K562 (cell line): ENCODE measurements around the gene KRT38. TPM values are rescaled to one million over a fixed set of nuclear protein-coding genes. Genes with fewer than 3 reads are reported as not detected.
A peak's percentile ranks its signal among the peaks of the same experiment; 100 is the strongest.

Source experiments
- ATAC-seq: fragments of 200-7000 bp; cut with Tn5 transposase; 3 replicates; pipeline ENCODE4 v1.9.1; 2020; ENCODE audit warnings: moderate library complexity
- BruUV-seq: library from RNA; stranded (reverse); fragments of 400-500 nt; replicated peaks from 2 replicates; lab custom pipeline; 2021; lab: Mats Ljungman, UMichigan
- CTCF ChIA-PET: fragments of 300-600 bp; formaldehyde crosslinking; extraction: SDS; loops from one replicate; lab custom pipeline; 2021; ENCODE audit warnings: low intra/inter-chr PET ratio; lab: Yijun Ruan, JAX
- POLR2A ChIA-PET: fragments of 300-600, 350-650 bp; sonication (Branson Sonifier 250); formaldehyde crosslinking; extraction: SDS; loops from one replicate; lab custom pipeline; 2021; ENCODE audit warnings: antibody characterized with exemption, inconsistent platforms; lab: Yijun Ruan, JAX
- DNase-seq, 4 experiments: peaks; one replicate each; pipeline versions ENCODE4 v3.0.0 to v3.0.0-alpha.2; 2011 to 2018; ENCODE audit warnings: low spot score in 3 of 4, mixed read lengths in 3 of 4; ENCODE audit errors: extremely low read depth in 1 of 4
- FAIRE-seq: peaks from 2 replicates; lab custom pipeline; 2011; peaks lifted over from hg19 to GRCh38; lab: Jason Lieb, UNC
- H2AFZ ChIP-seq: 2 replicates; pipeline ENCODE4 v1.6.0; 2011; ENCODE audit warnings: low read depth, low read length, control low read depth, inconsistent platforms
- H3K27ac ChIP-seq: fragments of 200-600 bp; 3 replicates; pipeline ENCODE4 v1.8.0; 2011; ENCODE audit warnings: low read depth, mild to moderate bottlenecking, control low read depth, inconsistent platforms, low read length, moderate library complexity, mixed read lengths; ENCODE audit errors: extremely low read depth
- H3K27me3 ChIP-seq, 2 experiments: fragments of 300-600 bp in 1 of 2; 2 replicates in 1 of 2; 3 replicates in 1 of 2; pipeline versions ENCODE4 v1.6.0 to v1.8.0; 2011; ENCODE audit warnings: inconsistent platforms in 2 of 2, low read length in 2 of 2, mild to moderate bottlenecking in 1 of 2, mixed read lengths in 1 of 2, moderate library complexity in 1 of 2; ENCODE audit not compliant: control insufficient read depth in 2 of 2, insufficient read depth in 2 of 2
- H3K36me3 ChIP-seq: fragments of 300-600 bp; 3 replicates; pipeline ENCODE4 v1.8.0; 2011; ENCODE audit warnings: mild to moderate bottlenecking, low read length, inconsistent platforms; ENCODE audit not compliant: control insufficient read depth, insufficient read depth
- H3K4me1 ChIP-seq, 2 experiments: fragments of 200-600 bp in 1 of 2; replicated peaks in 1 of 2; 2 replicates in 1 of 2; 3 replicates in 1 of 2; pipeline versions ENCODE4 v1.5.1 to v1.8.0; 2011; ENCODE audit warnings: inconsistent platforms in 2 of 2, low read length in 2 of 2, mild to moderate bottlenecking in 1 of 2, mixed read lengths in 1 of 2, moderate library complexity in 1 of 2; ENCODE audit not compliant: control insufficient read depth in 2 of 2, insufficient read depth in 2 of 2
- H3K4me2 ChIP-seq: 2 replicates; pipeline ENCODE4 v1.6.1; 2011; ENCODE audit warnings: low read length, control low read depth, inconsistent platforms, mixed read lengths; ENCODE audit not compliant: insufficient read depth
- H3K4me3 ChIP-seq: fragments of 200-600 bp; sonication (generic), shearing (Covaris generic); 2 replicates; pipeline ENCODE4 v1.5.1; 2016; ENCODE audit warnings: control low read depth, inconsistent platforms
- H3K79me2 ChIP-seq: fragments of 200-600 bp; 3 replicates; pipeline ENCODE4 v1.8.0; 2011; ENCODE audit warnings: low read length, inconsistent platforms; ENCODE audit not compliant: control insufficient read depth, insufficient read depth
- H3K9ac ChIP-seq, 2 experiments: 2 replicates each; pipeline versions ENCODE4 v1.6.0 to v1.6.1; 2011; ENCODE audit warnings: low read depth in 2 of 2, low read length in 2 of 2, control low read depth in 1 of 2, inconsistent platforms in 1 of 2, mild to moderate bottlenecking in 1 of 2, mixed read lengths in 1 of 2; ENCODE audit not compliant: insufficient read depth in 1 of 2
- H3K9me1 ChIP-seq: one replicate; pipeline ENCODE4 v1.6.0; 2011; ENCODE audit warnings: inconsistent platforms, mild to moderate bottlenecking, low read length, moderate library complexity; ENCODE audit not compliant: control insufficient read depth, insufficient read depth
- H3K9me3 ChIP-seq: replicated peaks from 2 replicates; pipeline ENCODE4 v1.5.1; 2011; ENCODE audit warnings: low read depth, low read length, inconsistent platforms; ENCODE audit not compliant: control insufficient read depth, insufficient read depth
- H4K20me1 ChIP-seq: replicated peaks from 2 replicates; pipeline ENCODE4 v1.6.1; 2011; ENCODE audit warnings: low read length, inconsistent platforms, mixed read lengths; ENCODE audit not compliant: control insufficient read depth, insufficient read depth
- ARID1B ChIP-seq: fragments of 450-650 bp; IDR thresholded peaks from 2 replicates; pipeline ENCODE4 v1.6.1; 2016; ENCODE audit warnings: antibody characterized with exemption, mild to moderate bottlenecking, inconsistent platforms
- BRF1 ChIP-seq: IDR thresholded peaks from 3 replicates; pipeline ENCODE4 v1.6.1; 2011; ENCODE audit warnings: borderline replicate concordance, mild to moderate bottlenecking; ENCODE audit not compliant: insufficient read length; ENCODE audit errors: extremely low read depth
- FIP1L1 ChIP-seq: fragments of 200-400 bp; formaldehyde crosslinking; IDR thresholded peaks from 2 replicates; pipeline ENCODE4 v1.6.1; 2018; ENCODE audit warnings: mild to moderate bottlenecking, low read depth, low read length; ENCODE audit not compliant: poor library complexity, severe bottlenecking
- FOSL1 ChIP-seq: fragments of 200-800 bp; sonication (Bioruptor generic); conservative IDR thresholded peaks from 2 replicates; pipeline ENCODE4 v1.6.1; 2016; ENCODE audit warnings: missing genetic modification characterization, missing compliant biosample characterization
- FOXA3 ChIP-seq, 2 experiments: fragments of 450-650 bp in 1 of 2; sonication (generic) in 1 of 2; formaldehyde crosslinking; IDR thresholded peaks in 1 of 2; conservative IDR thresholded peaks in 1 of 2; 2 replicates each; pipeline versions ENCODE4 v1.4.0 to v1.8.0; 2020 to 2022; ENCODE audit warnings: mild to moderate bottlenecking in 2 of 2, missing genetic modification reagents in 1 of 2
- IRF9 ChIP-seq: fragments of 450-650 bp; IDR thresholded peaks from 2 replicates; pipeline ENCODE4 v1.6.1; 2016; ENCODE audit warnings: missing biosample characterization, missing genetic modification characterization
- KDM1A ChIP-seq, 2 experiments: fragments of 450-650 bp; IDR thresholded peaks; 2 replicates each; pipeline ENCODE4 v1.6.1; 2016; ENCODE audit warnings: mild to moderate bottlenecking in 2 of 2
- NFE2 ChIP-seq: IDR thresholded peaks from 2 replicates; pipeline ENCODE4 v1.6.1; 2014; ENCODE audit warnings: antibody characterized with exemption, low read depth
- NR2C1 ChIP-seq, 2 experiments: fragments of 450-650 bp; IDR thresholded peaks; 2 replicates each; pipeline ENCODE4 v1.6.1; 2017; ENCODE audit warnings: mild to moderate bottlenecking in 2 of 2, antibody characterized with exemption in 1 of 2, inconsistent platforms in 1 of 2, missing compliant biosample characterization in 1 of 2, missing genetic modification characterization in 1 of 2
- SRF ChIP-seq, 2 experiments: fragments of 250-450, 450-650 bp in 1 of 2; sonication (Bioruptor Pico) in 1 of 2; sonication (generic) in 1 of 2; formaldehyde crosslinking; IDR thresholded peaks; 2 replicates each; pipeline versions ENCODE4 v1.5.0 to v1.5.1; 2020 to 2022; ENCODE audit warnings: mild to moderate bottlenecking in 1 of 2, missing genetic modification reagents in 1 of 2
- TCF3 ChIP-seq: sonication (generic); formaldehyde crosslinking; IDR thresholded peaks from 2 replicates; pipeline ENCODE4 v1.4.0; 2020; ENCODE audit warnings: mild to moderate bottlenecking, missing genetic modification reagents
- ZNF384 ChIP-seq: IDR thresholded peaks from 2 replicates; pipeline ENCODE4 v1.6.1; 2012; ENCODE audit warnings: low read depth, low read length, improper control_type of control experiment
- WGBS: fragments of 100-300 bp; shearing (Covaris generic); methylation state at CpG from one replicate; pipeline ENCODE4 v1.1.6; 2016; ENCODE audit warnings: low coverage, mixed read lengths; ENCODE audit not compliant: insufficient coverage; ENCODE audit errors: missing lambda C conversion rate; 5-methylcytosine and 5-hydroxymethylcytosine counted together
- in situ Hi-C: fragments of 300-500 bp; cut with MboI; formaldehyde crosslinking; loops from 4 replicates; pipeline ENCODE4 v1.15.0; 2018; ENCODE audit warnings: inconsistent platforms, mixed read lengths
- intact Hi-C: fragments of 100-400 bp; cut with micrococcal nuclease; formaldehyde crosslinking; loops from 2 replicates; pipeline ENCODE4 v1.14.2; 2022
- polyA plus RNA-seq, 8 experiments: library from polyadenylated mRNA; depleted of rRNA in 4 of 8; stranded (reverse) in 5 of 8; unstranded in 3 of 8; fragments of >200 nt; fragmentation: Nextera tagmentation in 2 of 8; fragmentation: Illumina TruSeq in 1 of 8; extraction: Ambion mirVana in 2 of 8; extraction: Trizol in 1 of 8; gene quantifications; 2 replicates each; pipeline versions ENCODE4 v1.2.1 to v1.2.3, GENCODE V29; 2011 to 2014; ENCODE audit warnings: inconsistent platforms in 1 of 8, missing spikeins in 1 of 8
- total RNA-seq, 7 experiments: library from RNA; depleted of rRNA in 6 of 7; stranded (reverse); fragments of >200 nt in 6 of 7; fragmentation: Illumina TruSeq in 2 of 7; extraction: Trizol in 2 of 7; gene quantifications; 2 replicates each; pipeline versions ENCODE4 v1.2.1 to v1.2.3, GENCODE V29; 2011 to 2021; ENCODE audit warnings: low replicate concordance in 1 of 7
- TF ChIP-seq, protein P1 (sequence below): fragments of 450-650 bp; IDR thresholded peaks from one replicate; pipeline ENCODE4 v1.6.1; 2018; ENCODE audit warnings: mild to moderate bottlenecking, moderate library complexity; ENCODE audit not compliant: partially characterized antibody

The KRT38 gene
- total and polyA plus RNA-seq, 9 of the 15 experiments (the other 6 are each of a cell fraction or from before 2014, with no cell fraction given): not detected

- TF ChIP-seq FOSL1 (tag) (no peak), NR2C1 (IDR thresholded peaks at IDR 0.05) (no peak), NR2C1 (tag; IDR thresholded peaks at IDR 0.05) (no peak), BRF1 (no peak), FOXA3 (CRISPR knock-in tag; conservative IDR thresholded peaks at IDR 0.05 in 1 of 2, IDR thresholded peaks at IDR 0.05 in 1 of 2) (no peak)
Measured at GRCh38 chr17:41484920-41485904, 44.4 kb upstream of the KRT38 start (continued).

GRCh38 chr17:41483991-41484826 is 43.4 kb upstream of the KRT38 start:
- ChIA-PET POLR2A (interaction anchor here (1.0 to 2.3 kb wide), 3 partner anchors 21 to 65 kb away, joined by 3 to 6 read pairs (median 4); partner anchors contain the start of gene KRT19), CTCF (interaction anchor here (0.8 kb wide), 1 partner anchor 65 kb away, joined by 3 read pairs; no protein-coding TSS in a partner anchor)
- under 1% methylated on average over 7 of the region's 7 CpGs for WGBS
- H3K36me3 ChIP-seq: no peaks in the 10 kb centered on the region
- ATAC-seq (peak; percentile 47), FAIRE-seq (peak; percentile 72), DNase-seq (peak in 3 of 4 experiments; percentile 20 to 30 (median 23))
- H3K4me3 ChIP-seq: no peak overlapping the region
- H3K9ac ChIP-seq: peak overlapping the region in 1 of 2 experiments; percentile 54; a peak in 2 of 4 replicates
- H3K4me1 ChIP-seq: peaks cover 9 to 19% of the 10 kb centered on the region in 2 experiments; a peak in 4 of 5 replicates
- no TSS peak for BruUV-seq
- no peaks in the 10 kb centered on the region for H3K79me2 ChIP-seq
- in situ Hi-C loops: no loop called here
- no peaks in the 10 kb centered on the region for H3K9me3 ChIP-seq
- H3K27ac ChIP-seq: no peak overlapping the region
- H3K27me3 ChIP-seq: peaks cover 10 to 49% of the 10 kb centered on the region in 2 experiments; a peak in 3 of 5 replicates
- intact Hi-C loops: loop anchor here (10.0 kb wide), 1 partner anchor 181 kb away; no protein-coding TSS in a partner anchor
- no peak overlapping the region for H2AFZ ChIP-seq
- H3K4me2 ChIP-seq: no peak overlapping the region
- H4K20me1 ChIP-seq: peaks cover 12% of the 10 kb centered on the region
- H3K9me1 ChIP-seq: no peaks in the 10 kb centered on the region
- TF ChIP-seq NFE2: 0 out of 2 replicates have a peak, but pooled peaks have one; percentile 13
- TF ChIP-seq FIP1L1: no peak
- TF ChIP-seq, protein P1, sequence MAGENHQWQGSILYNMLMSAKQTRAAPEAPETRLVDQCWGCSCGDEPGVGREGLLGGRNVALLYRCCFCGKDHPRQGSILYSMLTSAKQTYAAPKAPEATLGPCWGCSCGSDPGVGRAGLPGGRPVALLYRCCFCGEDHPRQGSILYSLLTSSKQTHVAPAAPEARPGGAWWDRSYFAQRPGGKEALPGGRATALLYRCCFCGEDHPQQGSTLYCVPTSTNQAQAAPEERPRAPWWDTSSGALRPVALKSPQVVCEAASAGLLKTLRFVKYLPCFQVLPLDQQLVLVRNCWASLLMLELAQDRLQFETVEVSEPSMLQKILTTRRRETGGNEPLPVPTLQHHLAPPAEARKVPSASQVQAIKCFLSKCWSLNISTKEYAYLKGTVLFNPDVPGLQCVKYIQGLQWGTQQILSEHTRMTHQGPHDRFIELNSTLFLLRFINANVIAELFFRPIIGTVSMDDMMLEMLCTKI: no peak
- no peak for TF ChIP-seq ZNF384
- no peak for TF ChIP-seq IRF9 (tag)
- peak; percentile 41 for TF ChIP-seq ARID1B
- no peak for TF ChIP-seq SRF (CRISPR knock-in tag; IDR thresholded peaks at IDR 0.05)
- peak; percentile 34; the same call in 1 of the 2 replicates for TF ChIP-seq TCF3 (CRISPR knock-in tag)
- peak; percentile 82 to 86 for TF ChIP-seq KDM1A (IDR thresholded peaks at IDR 0.05)
